ENCODE data around the gene MACROD2.
"Not testable (repeated sequence)": the region's sequence is repeated elsewhere in the genome, so short reads cannot be mapped to it uniquely, and the experiment has no call there.

The MACROD2 gene

DNA sequence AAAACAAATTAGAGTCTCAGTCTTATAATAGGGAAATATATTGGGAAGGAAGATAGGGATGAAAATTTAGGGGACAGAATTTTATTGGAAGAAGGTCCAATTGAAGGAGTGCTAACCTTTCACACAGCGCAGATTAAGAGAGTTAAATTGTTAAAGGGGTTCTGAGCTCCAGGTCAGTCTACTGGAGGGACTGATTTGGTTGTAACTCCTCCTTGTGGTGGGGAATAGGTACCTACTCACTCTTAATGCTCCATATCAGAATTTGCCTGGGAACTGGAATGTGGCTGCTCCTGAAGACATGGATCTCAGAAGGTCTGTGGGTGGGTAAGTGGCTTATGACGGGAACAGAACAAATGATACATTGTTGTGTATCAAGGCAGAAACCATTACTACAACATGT, 198.6 kb downstream of the MACROD2 start:
- no peak for DNase-seq

DNA sequence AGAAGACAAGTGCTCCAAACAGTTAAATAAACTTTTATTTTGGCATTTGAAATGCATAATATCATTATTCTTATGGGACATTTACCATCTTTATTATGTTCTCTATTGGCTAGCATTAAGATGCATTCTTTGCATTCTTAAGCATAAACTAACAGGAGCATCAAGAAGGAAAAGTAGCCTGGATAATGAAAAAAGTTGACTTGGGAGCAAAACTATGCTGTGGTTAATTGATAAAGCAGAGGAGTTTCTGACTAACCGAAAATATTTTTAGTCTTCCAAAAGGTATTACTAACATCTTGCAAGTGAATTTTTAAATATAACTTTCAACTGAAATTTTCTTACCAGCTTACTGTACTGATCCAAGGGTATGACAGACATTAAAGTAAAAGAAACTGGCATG, 201.8 kb downstream of the MACROD2 start:
- DNase-seq = no peak

DNA sequence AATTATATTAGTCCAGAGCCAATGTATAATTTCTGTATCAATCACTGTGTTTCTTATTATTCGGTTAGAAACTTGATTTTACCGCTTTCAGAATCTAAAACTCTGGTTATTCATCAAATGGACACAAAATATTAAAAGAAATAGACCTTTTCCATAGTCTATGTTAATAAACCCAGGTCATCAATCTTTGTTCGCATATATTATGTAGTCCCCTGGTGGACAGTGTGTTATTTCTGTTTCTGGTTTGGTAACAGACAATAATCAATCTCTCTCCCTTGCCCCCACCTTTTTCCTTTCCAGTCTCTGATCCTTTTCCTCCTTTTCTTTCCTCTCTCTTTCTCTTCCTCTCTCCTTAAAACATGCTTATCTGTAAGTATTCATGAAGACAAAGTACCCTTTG, 203.1 kb downstream of the MACROD2 start:
- DNase-seq = no peak

DNA sequence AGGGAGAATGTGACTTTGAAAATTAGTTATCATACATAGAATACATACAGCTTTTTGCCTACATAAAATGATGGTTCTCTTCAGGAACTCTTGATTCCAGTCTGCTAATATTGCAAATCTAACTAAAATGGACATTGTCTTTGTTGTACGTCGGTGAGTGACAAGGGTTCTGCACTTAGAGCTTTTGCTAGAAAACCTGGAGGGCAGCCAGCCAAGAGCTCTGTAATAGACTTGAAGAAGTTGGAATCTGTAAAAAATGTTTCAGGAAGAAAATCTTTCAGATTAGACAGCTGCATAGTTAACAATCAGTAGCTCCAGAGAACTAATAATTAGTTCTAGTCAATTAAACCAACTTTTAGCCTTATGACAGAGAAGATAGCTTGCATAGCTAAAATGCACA, 203.8 kb downstream of the MACROD2 start:
- DNase-seq = no peak

DNA sequence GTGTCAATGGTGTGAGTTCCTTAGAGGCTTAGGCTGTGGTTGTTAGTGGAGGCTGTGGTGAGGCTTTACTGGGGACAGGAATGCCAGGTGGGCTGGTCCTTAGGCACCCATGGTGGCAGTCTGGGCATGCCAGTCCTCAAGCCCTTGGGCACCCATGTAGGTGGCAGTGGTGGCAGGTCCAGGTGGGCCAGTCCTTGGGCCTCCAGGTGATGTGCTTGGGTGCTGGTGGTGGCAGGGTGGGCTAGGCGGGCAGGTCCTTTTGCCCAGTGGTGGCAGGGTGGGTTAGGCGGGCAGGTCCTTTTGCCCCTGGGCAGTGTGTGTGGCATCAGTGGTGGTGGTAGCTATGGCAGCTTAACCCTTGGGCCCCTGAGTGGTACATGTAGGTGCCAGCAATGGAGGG, 208.3 kb downstream of the MACROD2 start:
- no peak for DNase-seq

DNA sequence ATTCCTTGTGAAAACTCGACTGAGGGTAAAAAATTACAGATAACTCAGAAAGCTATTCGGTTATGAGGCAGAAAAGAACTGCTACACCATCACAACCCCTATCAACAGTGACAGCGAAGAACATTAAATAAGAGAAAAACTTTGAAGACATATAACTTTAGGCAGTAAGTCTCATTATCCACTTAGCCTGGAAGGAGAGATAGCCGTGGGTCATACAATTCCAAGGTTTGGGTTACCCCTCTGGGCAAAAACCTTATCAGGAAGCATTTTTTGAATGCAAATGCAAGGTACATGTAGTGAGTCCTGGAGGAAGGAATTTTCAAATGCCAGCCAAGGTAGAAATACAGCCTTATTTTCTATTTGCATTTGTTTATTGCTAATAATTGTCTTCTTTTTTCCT, 212.3 kb downstream of the MACROD2 start:
- DNase-seq = no peak

DNA sequence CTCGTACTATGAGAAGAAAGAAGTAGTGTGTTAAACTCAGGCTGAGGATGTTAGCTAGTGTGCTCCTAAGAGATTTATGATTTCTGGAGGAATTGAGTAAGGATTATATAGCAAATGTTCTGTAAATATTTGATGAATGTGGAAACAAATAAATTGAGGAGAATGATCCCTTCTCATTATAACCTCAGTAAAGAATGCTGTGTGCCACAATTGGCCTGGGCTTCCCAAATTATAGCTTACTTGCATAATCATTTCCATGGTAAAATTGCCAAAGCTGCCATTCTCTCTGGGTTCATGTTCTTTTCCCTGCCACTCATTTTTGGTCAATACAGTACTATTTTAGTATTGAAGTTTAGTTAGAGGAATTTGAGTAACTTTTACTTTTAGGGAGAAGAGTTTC, 213.6 kb downstream of the MACROD2 start:
- no peak for DNase-seq

DNA sequence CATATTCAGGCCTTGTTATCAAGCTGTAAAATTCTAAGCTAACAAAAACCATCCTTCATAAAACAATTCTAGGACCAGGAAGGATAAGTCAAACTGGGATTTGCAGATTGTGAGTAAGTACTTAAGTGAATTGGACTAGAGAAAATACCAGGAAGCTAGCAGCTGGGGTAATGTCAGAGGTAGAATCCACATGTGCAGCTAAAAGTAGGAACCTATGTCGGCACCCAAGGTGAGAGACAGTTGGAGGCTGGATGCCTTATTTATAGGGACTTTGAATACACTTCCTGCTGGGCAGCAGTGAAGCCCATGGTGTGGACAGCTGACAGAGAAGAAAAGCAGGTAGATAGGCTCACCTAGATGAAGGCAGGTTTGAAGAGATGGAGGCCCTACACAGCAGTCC, 214.8 kb downstream of the MACROD2 start:
- DNase-seq = no peak

DNA sequence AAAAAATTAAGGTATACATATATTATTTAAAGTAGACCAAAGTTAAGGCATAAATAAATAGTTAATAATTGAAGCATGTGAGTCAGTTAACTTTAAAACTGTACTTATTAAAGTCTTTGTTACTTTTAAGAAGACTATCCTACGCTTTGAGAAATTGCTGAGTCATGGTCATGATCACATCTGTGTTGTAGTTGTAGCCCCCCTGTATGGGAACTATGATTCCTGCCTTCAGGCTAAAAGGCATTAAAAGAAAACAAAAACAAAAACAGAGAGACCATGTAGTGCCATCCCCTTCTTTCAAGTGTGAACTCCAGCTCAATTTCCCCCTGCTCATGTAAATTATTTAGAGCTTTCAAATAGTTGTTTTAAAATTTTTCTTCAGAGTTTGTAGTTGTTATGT, 218.7 kb downstream of the MACROD2 start:
- DNase-seq = no peak

DNA sequence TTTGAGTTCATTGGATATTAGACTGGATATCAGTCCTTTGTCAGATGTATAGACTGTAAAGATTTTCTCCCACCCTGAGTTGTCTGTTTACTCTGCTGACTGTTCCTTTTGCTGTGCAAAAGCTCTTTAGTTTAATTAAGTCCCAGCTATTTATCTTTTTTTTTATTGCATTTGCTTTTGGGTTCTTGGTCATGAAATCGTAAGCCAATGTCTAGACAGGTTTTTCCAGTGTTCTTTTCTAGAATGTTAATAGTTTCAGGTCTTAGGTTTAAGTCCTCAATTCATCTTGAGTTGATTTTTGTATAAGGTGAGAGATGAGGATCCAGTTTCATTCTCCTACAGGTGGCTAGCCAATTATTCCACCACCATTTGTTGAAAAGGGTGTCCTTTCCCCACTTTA, 220.6 kb downstream of the MACROD2 start:
- not testable (repeated sequence) for DNase-seq

DNA sequence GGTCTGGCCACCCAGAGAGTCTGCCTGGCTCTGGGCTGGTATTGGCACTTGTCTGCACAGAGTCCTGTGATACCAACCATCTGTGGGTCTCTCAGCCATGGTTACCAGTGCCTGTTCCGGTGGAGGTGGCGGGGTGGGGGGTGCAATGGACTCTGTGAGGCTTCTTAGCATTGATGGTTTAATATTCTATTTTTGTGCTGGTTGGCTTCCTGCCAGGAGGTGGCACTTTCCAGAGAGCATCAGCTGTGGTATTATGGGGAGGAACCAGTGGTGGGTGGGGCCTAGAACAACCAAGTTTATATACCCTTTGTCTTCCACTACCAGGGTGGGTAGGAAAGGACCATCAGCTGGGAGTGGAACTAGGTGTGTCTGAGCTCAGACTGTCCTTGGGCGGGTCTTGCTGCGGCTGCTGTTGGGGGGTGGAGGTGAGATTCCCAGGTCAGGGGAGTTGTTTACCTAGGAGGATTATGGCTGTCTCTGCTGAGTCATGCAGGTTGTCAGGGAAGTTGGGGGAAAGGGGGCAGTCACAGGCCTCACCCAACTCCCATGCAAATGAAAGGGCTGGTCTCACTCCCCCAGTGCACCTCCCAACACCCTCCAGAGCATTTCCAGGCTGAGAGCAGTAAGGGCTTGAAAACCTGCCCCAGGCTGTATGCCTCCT, 224.6 kb downstream of the MACROD2 start:
- DNase-seq = no peak

DNA sequence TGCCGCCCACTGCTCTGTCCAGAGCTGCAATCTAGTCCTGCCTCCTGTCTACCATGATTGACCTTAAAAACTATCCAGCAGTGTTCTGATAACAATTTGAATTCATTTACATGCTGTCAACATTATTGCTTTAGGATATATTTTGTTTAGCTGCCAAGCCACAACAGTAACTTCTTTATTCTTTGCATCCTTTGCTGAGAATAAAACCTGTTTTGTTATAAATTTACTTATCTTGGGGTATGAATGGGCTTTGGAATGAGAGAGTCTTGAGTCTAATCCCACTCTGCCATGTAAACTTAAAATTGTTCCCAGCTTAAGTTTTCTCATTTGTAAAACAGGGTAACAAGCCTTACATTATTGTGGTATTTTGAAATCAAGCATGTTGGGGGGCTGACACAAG, 225.7 kb downstream of the MACROD2 start:
- DNase-seq = no peak

DNA sequence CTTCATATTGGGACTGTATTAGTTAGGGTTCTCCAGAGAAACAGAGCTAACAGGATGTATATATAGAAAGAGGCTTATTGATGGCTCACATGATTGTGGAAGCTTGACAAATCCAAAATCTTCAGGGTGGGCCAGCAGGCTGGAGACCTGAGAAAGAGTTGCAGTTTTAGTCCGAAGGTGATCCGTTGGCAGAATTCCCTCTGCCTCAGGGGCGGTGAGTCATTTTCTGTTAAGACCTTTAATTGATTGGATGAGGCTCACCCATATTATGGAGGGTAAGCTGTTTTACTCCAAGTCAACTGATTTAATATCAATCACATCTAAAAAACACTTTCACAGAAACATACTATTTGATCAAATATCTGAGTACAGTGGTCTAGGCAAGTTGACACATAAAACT, 228.5 kb downstream of the MACROD2 start:
- DNase-seq = no peak

DNA sequence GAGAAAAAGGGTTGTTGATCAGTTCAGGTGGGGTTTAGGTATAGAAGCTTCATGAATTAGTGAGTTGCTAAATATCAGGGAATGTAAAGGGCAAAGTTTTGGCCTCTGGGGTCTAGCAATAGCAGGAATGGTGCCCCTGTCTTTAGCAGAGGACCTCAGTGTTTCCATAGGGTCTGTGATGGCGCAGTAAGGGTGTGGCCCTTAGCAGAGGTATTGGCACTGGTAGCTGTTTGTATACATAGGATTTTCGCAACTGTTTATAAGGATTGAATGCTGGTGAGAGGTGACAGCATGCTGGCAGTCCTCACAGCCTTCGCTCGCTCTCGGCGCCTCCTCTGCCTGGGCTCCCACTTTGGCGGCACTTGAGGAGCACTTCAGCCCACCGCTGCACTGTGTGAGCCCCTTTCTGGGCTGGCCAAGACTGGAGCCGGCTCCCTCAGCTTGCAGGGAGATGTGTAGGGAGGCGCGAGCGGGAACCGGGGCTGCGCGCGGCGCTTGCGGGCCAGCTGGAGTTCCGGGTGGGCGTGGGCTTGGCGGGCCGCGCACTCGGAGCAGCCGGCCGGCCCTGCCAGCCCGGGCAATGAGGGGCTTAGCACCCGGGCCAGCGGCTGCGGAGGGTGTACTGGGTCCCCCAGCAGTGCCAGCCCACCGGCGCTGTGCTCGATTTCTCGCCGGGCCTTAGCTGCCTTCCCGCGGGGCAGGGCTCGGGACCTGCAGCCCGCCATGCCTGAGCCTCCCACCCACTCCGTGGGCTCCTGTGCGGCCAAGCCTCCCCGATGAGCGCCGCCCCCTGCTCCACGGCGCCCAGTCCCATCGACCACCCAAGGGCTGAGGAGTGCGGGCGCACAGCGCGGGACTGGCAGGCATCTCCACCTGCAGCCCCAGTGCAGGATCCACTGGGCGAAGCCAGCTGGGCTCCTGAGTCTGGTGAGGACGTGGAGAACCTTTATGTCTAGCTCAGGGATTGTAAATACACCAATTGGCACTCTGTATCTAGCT, 231.0 kb downstream of the MACROD2 start:
- not testable (repeated sequence) for DNase-seq

DNA sequence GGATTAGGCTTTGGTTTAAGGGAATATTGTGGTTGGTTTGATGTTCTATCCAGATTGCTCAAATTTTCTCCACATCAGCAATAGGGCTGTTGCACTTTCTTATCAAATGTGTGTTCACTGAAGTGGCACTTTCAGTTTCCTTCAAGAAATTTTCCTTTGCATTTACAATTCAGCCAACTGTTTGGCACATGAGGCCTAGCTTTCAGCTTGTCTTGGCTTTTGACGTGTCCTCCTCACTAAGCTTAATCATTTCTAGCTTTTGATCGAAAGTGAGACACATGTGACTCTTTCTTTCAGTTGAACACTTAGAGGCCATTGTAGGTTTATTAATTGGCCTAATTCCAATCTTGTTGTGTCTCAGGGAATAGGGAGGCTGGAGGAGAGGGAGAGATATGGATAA, 237.3 kb downstream of the MACROD2 start:
- DNase-seq = no peak

DNA sequence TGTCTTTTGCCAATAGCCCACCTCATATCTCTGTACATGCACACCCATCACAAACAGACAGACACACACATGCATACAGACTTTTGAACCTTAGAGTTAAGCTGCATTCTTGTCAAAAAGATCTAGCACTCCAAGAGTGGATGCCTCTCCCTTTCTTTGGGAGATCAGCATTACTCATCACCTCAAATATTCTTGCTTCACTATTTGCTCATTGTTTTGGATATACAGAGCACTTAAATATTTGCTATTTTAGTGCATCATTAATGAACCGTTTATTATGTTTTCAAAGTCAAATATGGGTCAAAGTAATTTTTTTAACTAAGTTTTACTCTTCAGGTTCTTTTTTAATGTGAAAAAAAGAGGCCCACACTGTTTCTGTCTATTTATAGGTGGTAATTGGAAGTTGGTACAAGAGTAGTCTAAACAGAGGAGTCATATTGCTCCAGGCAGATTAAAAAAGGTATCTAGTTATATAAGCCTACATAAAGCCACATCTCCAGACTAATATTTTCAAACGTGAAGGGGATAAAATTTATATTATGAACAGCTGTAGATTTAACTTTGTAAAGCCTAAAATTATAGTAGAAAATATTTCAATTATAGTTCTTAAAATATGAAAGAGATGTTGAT, 239.5 kb downstream of the MACROD2 start:
- no peak for DNase-seq

DNA sequence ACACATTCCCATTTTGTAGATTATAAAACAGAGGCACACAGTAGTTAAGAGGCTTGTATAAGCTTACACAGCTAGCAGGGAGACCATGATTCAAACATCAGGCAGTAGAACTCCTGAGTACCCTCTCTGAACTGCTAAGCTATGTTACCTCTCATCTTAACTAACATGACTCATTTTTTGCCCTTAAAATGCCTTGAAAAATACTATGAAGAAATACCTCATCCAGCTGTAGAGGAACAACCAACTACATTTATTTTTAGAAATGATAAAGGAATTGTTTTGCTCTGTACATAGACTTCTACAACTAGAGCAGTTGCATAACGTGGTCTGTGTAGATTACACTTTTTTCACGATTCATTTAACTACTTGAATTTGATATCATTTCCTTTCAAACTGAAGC, 240.0 kb downstream of the MACROD2 start:
- no peak for DNase-seq

DNA sequence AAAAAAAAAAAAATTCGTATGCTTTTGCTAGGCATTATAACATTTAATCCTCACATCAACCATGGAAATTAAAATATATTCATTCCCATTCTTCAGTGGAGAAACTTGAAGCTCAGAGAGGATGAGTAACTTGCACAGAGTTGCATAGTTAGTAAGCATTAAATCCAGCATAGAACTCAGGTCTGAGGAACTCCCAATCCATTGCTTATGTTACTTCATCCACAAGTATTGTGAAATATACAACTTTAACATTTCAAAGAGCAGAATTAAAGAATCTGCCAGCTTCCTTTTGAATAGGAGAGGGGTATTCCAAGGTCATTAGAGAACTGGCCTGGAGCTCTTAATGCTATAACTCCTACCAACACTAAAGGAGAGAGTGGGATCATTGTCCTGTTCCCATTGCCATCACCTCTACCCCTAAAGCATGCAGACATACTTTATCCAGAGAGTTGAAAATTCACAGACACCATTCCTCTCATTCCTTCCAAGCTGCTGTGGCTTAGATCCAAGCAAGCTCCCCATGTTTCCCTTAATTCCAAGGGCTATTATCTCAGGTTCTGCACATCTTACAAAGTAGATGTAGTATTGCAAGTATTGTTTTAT, 250.2 kb downstream of the MACROD2 start:
- no peak for DNase-seq

DNA sequence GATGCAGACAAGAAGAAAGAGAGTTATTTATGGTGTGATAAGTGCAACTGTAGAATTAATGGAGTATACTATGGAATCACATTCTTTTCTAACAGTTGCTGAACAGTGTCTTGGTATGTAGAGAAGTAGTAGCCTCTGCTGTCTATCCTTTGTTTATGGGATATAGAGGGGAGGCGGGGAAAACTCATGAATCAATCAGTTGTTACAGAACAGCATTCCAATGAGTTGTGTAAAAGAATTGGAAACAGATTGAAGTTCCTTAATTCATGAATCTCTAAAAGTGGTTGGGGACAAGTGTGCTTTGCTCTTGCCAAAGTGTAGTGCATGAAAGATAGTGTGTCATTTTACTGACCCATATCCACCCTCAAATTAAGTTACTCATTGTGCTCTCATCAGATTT, 264.4 kb downstream of the MACROD2 start:
- no peak for DNase-seq

DNA sequence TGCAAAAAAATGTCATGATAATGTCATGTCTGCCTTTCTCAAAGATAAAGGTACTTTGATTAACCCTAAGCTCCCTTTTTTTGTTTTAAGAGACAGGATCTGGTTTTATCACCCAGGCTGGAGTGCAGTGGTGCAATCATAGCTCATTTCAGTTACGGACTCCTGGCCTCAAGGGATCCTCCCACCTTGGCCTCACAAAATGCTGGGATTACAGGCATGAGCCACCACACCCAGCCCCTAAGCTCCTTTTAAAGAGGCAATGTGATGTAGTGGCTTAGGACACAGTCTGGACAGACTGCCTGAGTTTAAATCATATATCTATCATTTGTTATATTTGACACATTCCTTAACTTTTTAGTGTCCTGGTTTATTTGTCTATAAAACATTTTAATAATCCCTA, 265.1 kb downstream of the MACROD2 start:
- no peak for DNase-seq

DNA sequence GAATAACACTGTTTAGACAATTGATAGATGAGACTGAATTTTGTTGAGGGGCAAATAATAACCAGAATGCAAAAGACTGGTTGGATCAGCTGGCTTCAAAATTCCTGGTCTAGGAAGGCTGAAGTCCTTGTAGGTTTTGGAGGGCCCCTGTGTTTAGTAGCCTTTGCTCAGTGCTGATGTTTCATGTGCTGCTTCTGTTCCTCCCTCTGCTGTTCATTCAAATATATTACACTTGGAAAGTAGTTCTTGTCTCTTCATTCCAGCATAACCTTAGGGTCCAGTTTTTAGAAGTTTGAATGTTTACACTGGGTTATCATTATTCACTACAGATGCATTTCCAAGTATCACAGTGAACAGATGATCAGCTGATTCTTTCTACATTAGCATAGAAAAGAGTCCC, 269.6 kb downstream of the MACROD2 start:
- peak; percentile 38 to 43 for DNase-seq

DNA sequence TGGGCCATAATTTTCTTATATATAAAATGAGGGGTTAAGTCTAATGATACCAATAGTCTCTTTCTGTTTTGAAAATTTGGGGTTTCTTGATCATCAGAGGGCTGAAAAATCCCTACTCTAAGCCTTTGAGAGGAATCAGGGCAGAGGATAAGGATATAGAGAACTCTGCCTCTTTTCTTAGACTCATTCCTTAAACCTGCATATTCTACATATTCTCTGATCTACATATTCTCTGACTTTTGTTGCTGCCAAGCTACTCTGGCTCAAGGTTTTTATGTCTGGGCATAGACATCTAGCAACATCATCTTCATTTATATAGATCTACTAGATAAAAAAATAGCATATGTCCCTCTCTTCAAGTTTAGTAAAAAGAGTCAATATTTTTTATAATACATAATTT, 270.9 kb downstream of the MACROD2 start:
- no peak for DNase-seq

DNA sequence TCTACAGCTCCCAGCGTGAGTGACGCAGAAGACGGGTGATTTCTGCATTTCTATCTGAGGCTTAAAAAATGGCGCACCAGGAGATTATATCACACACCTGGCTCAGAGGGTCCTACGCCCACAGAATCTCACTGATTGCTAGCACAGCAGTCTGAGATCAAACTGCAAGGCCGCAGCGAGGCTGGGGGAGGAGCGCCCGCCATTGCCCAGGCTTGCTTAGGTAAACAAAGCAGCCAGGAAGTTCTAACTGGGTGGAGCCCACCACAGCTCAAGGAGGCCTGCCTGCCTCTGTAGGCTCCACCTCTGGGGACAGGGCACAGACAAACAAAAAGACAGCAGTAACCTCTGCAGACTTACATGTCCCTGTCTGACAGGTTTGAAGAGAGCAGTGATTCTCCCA, 275.4 kb downstream of the MACROD2 start:
- DNase-seq = not testable (repeated sequence)

Data from Kasumi-1 (cell line).